ENCODE data around the gene TEK. TPM values are rescaled to one million over a fixed set of nuclear protein-coding genes. Genes with fewer than 3 reads are reported as not detected.

TEK gene
- total RNA-seq, 1 donor: 8.3 TPM

GRCh38 chr9:27162045-27162444 lies 53.0 kb downstream of the TEK start:
- Histone ChIP-seq H4K20me1 (ENCODE audit: insufficient read depth, low read length) (no peaks in the 10 kb centered on the region), H3K4me2 (ENCODE audit: insufficient read depth, low read length) (peak overlapping the region; percentile 57), H2AFZ (ENCODE audit: low read length) (no peak overlapping the region), H3K36me3 (ENCODE audit: insufficient read depth, low read length) (no peaks in the 10 kb centered on the region), H3K27me3 (ENCODE audit: insufficient read depth, low read length) (no peaks in the 10 kb centered on the region), H3K4me3 (ENCODE audit: insufficient read depth, low read length) (no peak overlapping the region), H3K79me2 (ENCODE audit: insufficient read depth, low read length) (no peaks in the 10 kb centered on the region), H3K27ac (ENCODE audit: low read depth, low read length) (no peak overlapping the region), H3K4me1 (ENCODE audit: insufficient read depth, low read length) (peaks cover 13% of the 10 kb centered on the region), H3K9me3 (ENCODE audit: low read depth, low read length) (no peaks in the 10 kb centered on the region)
- peak; percentile 54 for DNase-seq (ENCODE audit: insufficient read length, low spot score, missing footprints)
- TF ChIP-seq CTCF (IDR thresholded peaks at IDR 0.05; ENCODE audit: extremely low read depth, low read depth, low read length): no peak

- no peak for DNase-seq (ENCODE audit: insufficient read length, low spot score, missing footprints)
- no peak overlapping the region for H2AFZ ChIP-seq (ENCODE audit: low read length)
- no peaks in the 10 kb centered on the region for H3K79me2 ChIP-seq (ENCODE audit: insufficient read depth, low read length)
- no peaks in the 10 kb centered on the region for H3K9me3 ChIP-seq (ENCODE audit: low read depth, low read length)
- no peak overlapping the region for H3K27ac ChIP-seq (ENCODE audit: low read depth, low read length)
- no peak overlapping the region for H3K4me2 ChIP-seq (ENCODE audit: insufficient read depth, low read length)
- no peaks in the 10 kb centered on the region for H3K36me3 ChIP-seq (ENCODE audit: insufficient read depth, low read length)
- no peaks in the 10 kb centered on the region for H3K27me3 ChIP-seq (ENCODE audit: insufficient read depth, low read length)
- no peak overlapping the region for H3K4me3 ChIP-seq (ENCODE audit: insufficient read depth, low read length)
- no peak for TF ChIP-seq CTCF (IDR thresholded peaks at IDR 0.05; ENCODE audit: extremely low read depth, low read depth, low read length)
- H4K20me1 ChIP-seq (ENCODE audit: insufficient read depth, low read length): no peaks in the 10 kb centered on the region
- peaks cover 8% of the 10 kb centered on the region for H3K4me1 ChIP-seq (ENCODE audit: insufficient read depth, low read length)
Observed at GRCh38 chr9:27165068-27165467, 56.0 kb downstream of the TEK start.

GRCh38 chr9:27165670-27166069 lies 56.6 kb downstream of the TEK start:
- no peak for TF ChIP-seq CTCF (IDR thresholded peaks at IDR 0.05; ENCODE audit: extremely low read depth, low read depth, low read length)
- no peaks in the 10 kb centered on the region for H3K27me3 ChIP-seq (ENCODE audit: insufficient read depth, low read length)
- no peak overlapping the region for H3K4me3 ChIP-seq (ENCODE audit: insufficient read depth, low read length)
- H3K79me2 ChIP-seq (ENCODE audit: insufficient read depth, low read length): no peaks in the 10 kb centered on the region
- no peak overlapping the region for H3K27ac ChIP-seq (ENCODE audit: low read depth, low read length)
- no peak for DNase-seq (ENCODE audit: insufficient read length, low spot score, missing footprints)
- H3K36me3 ChIP-seq (ENCODE audit: insufficient read depth, low read length): no peaks in the 10 kb centered on the region
- H3K4me2 ChIP-seq (ENCODE audit: insufficient read depth, low read length): no peak overlapping the region
- no peaks in the 10 kb centered on the region for H3K9me3 ChIP-seq (ENCODE audit: low read depth, low read length)
- no peaks in the 10 kb centered on the region for H4K20me1 ChIP-seq (ENCODE audit: insufficient read depth, low read length)
- no peak overlapping the region for H2AFZ ChIP-seq (ENCODE audit: low read length)
- H3K4me1 ChIP-seq (ENCODE audit: insufficient read depth, low read length): peaks cover 8% of the 10 kb centered on the region

GRCh38 chr9:27168496-27168895 lies 59.5 kb downstream of the TEK start:
- Histone ChIP-seq H3K9me3 (ENCODE audit: low read depth, low read length) (no peaks in the 10 kb centered on the region), H3K27ac (ENCODE audit: low read depth, low read length) (no peak overlapping the region), H3K4me3 (ENCODE audit: insufficient read depth, low read length) (no peak overlapping the region), H4K20me1 (ENCODE audit: insufficient read depth, low read length) (no peaks in the 10 kb centered on the region), H3K4me2 (ENCODE audit: insufficient read depth, low read length) (no peak overlapping the region), H2AFZ (ENCODE audit: low read length) (no peak overlapping the region), H3K4me1 (ENCODE audit: insufficient read depth, low read length) (no peaks in the 10 kb centered on the region), H3K27me3 (ENCODE audit: insufficient read depth, low read length) (no peaks in the 10 kb centered on the region), H3K36me3 (ENCODE audit: insufficient read depth, low read length) (no peaks in the 10 kb centered on the region), H3K79me2 (ENCODE audit: insufficient read depth, low read length) (no peaks in the 10 kb centered on the region)
- TF ChIP-seq CTCF (IDR thresholded peaks at IDR 0.05; ENCODE audit: extremely low read depth, low read depth, low read length): no peak
- peak; percentile 17 for DNase-seq (ENCODE audit: insufficient read length, low spot score, missing footprints)
